ENCODE measurements around the gene CASP8. TPM values are rescaled to one million over a fixed set of nuclear protein-coding genes. Genes with fewer than 3 reads are reported as not detected.
"Not testable (repeated sequence)": the region's sequence is repeated elsewhere in the genome, so short reads cannot be mapped to it uniquely, and the experiment has no call there.

The CASP8 gene
- total RNA-seq, 4 donors from 2014 or later = 10.9 to 26.4 (median 18.5) TPM

DNA sequence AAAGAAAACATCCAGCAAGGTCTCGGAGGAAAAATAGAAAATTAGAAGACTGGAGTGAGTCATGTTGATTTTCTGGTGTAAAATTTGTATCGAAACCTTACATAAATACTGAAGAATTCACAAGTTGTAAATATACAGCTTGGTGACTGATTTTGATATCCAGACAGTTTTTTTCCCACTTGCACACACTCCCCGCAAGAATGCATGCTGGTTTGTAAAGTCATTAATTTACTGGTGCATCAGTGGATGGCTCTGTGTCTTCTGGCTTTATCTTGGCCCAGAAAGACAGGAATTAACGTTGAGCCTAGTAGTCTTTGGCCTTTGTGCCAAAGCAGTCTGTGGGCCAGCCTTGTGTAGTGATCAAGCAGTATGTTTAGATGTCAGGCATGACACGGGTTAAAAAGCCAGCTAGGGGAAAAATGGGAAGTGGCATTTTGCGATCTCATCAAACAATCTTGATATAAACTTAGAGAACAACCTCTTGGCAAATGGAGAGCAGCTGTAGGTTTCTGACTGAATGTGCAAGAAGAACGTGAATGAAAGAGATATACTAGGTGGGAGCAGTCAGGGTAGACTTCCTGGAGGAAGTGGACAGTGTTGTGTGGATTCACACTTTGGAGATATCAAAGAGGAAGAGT is 22.7 kb upstream of the CASP8 start:
- intact Hi-C loops (cut with DNase I; ENCODE audit: low total_unique reads) = no loop called here
- H3K4me3 ChIP-seq (ENCODE audit: low read depth, poor library complexity, severe bottlenecking) = no peak overlapping the region
- no peak for TF ChIP-seq POLR2A (IDR thresholded peaks at IDR 0.05)
- TF ChIP-seq, protein P1, sequence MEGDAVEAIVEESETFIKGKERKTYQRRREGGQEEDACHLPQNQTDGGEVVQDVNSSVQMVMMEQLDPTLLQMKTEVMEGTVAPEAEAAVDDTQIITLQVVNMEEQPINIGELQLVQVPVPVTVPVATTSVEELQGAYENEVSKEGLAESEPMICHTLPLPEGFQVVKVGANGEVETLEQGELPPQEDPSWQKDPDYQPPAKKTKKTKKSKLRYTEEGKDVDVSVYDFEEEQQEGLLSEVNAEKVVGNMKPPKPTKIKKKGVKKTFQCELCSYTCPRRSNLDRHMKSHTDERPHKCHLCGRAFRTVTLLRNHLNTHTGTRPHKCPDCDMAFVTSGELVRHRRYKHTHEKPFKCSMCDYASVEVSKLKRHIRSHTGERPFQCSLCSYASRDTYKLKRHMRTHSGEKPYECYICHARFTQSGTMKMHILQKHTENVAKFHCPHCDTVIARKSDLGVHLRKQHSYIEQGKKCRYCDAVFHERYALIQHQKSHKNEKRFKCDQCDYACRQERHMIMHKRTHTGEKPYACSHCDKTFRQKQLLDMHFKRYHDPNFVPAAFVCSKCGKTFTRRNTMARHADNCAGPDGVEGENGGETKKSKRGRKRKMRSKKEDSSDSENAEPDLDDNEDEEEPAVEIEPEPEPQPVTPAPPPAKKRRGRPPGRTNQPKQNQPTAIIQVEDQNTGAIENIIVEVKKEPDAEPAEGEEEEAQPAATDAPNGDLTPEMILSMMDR (IDR thresholded peaks at IDR 0.05) = no peak
- WGBS, 2 donors = 54 to 66% methylated on average over 7 of the region's 7 CpGs
- DNase-seq (ENCODE audit: low spot score in 2 of 2) = no peak

DNA sequence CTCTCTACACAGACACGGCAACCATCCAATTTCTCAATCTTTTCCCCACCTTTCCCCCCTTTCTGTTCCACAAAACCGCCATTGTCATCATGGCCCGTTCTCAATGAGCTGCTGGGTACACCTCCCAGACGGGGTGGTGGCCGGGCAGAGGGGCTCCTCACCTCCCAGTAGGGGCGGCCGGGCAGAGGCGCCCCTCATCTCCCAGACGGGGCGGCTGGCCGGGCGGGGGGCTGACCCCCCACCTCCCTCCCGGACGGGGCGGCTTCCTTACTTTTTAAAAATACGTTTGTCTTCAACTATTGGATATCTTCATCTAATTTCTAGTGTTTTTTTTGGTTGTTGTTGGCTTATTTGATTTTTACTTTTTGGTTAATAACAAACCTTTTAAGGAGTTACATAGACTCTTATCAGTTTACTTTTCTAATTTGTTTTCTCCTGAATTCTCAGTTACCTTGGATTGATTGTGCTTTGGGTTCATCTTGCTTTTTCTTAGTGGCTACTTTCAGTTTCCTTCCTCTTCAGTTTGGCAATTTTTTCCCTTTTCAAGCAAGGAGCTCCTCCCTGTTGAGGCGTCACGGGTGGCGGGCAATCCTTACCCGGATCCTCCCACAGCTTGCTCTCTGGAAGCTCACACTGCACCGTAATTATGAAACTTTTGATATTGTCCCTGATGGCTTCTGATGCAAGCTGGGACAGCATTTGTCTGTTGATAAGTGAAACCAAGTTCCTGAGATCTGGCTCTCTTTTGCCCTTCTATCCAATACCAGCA is 21.0 kb upstream of the CASP8 start:
- H3K4me3 ChIP-seq (ENCODE audit: low read depth, poor library complexity, severe bottlenecking); intact Hi-C loops (cut with DNase I; ENCODE audit: low total_unique reads): not testable (repeated sequence)
- peak; percentile 78 to 93 for DNase-seq (ENCODE audit: low spot score in 2 of 2)
- 70 to 79% methylated on average over 21 of the region's 21 CpGs for WGBS, 2 donors

DNA sequence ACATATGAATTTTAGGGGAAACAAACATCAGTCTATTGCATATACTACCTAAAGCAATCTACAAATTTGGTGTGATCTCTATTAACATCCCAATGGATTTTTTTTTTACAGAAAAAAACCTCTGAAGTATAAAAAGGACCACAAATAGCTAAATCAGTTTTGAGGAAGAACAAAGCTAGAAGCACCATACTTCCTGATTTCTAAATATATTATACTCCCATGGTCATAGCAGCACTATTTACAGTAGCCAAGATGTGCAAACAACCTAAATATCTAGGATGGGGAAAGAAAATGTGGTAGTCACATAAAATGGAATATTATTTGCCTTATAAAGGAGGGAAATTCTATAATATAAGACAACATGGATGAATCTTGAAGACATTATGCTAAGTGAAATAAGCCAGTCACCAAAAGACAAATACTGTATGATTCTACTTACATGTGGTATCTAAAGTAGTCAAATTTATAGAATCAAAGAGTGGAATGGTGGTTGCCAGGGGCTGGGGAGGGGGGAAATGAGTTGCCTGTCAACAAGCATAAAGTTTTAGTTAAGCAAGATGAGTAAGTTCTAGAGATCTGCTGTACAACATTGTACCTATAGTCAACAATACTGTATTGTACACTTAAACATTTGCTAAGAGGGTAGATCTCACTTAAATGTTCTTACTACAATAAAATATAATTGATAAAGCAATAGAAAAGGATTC is 17.6 kb upstream of the CASP8 start:
- intact Hi-C loops (cut with DNase I; ENCODE audit: low total_unique reads) = no loop called here
- H3K4me3 ChIP-seq (ENCODE audit: low read depth, poor library complexity, severe bottlenecking) = no peak overlapping the region
- no peak for TF ChIP-seq POLR2A (IDR thresholded peaks at IDR 0.05)
- TF ChIP-seq, protein P1 (IDR thresholded peaks at IDR 0.05) = no peak
- no peak for DNase-seq (ENCODE audit: low spot score in 2 of 2)

DNA sequence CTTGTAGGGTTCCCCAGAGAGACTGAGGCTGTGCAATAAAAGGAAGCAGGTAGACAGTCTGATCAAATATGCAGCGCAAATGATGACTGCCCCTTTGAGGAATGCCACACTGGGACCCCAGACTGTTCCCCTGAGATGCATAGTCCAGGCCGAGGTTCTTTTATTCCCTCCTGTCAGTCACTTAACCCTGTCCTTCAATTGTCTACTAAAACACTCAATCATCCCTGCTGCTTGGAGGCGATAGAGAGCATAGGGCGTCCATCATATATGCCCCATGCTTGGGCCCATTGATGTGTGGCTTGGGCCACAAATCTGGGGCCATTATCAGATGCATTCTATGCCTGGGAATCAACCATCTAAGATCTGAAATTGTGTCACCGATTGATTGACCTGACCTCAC is 15.5 kb upstream of the CASP8 start:
- TF ChIP-seq, protein P1 (IDR thresholded peaks at IDR 0.05) = no peak
- TF ChIP-seq POLR2A (IDR thresholded peaks at IDR 0.05) = no peak
- intact Hi-C loops (cut with DNase I; ENCODE audit: low total_unique reads) = no loop called here
- 85 to 93% methylated on average over 5 of the region's 5 CpGs for WGBS, 2 donors
- DNase-seq (ENCODE audit: low spot score in 2 of 2) = peak in 1 of 2 donors; percentile 34
- H3K4me3 ChIP-seq (ENCODE audit: low read depth, poor library complexity, severe bottlenecking) = no peak overlapping the region

DNA sequence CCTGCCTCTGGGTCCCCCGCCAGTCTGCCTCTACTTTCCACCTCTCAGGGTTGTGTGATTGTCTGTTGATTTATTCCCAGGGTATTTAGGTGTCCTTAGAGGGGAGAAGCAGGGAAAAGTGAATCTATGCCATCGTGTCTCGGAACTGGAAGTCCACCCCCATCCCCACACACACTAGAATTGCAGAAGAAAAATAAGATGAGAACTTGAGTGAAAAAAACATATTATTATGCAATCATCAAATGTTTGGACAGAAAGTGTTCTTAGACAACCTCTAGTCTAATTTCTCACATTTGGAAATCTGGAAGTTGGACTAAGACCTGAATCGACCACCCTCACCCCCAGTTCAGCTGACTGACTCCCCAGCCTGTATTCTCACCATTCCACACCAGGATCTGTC is 14.1 kb upstream of the CASP8 start:
- 64 to 81% methylated on average over 4 of the region's 4 CpGs for WGBS, 2 donors
- no peak overlapping the region for H3K4me3 ChIP-seq (ENCODE audit: low read depth, poor library complexity, severe bottlenecking)
- DNase-seq (ENCODE audit: low spot score in 2 of 2) = peak in 1 of 2 donors; percentile 29
- intact Hi-C loops (cut with DNase I; ENCODE audit: low total_unique reads) = no loop called here
- TF ChIP-seq, protein P1 (IDR thresholded peaks at IDR 0.05) = no peak
- no peak for TF ChIP-seq POLR2A (IDR thresholded peaks at IDR 0.05)

DNA sequence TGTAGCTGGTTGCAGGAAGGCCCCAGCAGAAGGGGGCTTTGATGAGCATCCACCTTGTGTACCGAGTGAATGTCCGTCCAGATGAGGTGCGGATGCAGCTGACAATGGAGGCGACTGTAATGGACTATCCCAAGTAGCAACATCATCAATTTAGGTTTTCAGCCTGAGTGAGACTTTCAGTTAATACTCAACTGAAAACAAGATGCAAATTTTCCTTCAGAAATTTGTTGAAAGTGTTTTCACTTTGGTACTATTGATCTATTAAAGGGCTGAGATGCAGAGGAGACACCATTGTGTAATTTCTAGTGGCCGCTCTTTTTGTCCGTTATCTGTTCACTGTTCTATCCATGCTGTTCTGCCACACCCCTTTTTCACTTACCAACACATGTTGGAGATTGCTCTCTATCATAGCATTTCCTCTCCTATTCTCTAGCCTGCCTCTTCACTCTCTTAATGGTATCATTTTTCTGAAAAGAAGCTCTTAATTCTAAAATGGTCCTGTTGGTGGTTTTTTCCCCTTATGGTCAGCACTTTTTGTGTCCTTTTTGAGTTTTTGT is 12.0 kb upstream of the CASP8 start:
- DNase-seq (ENCODE audit: low spot score in 2 of 2) = no peak
- intact Hi-C loops (cut with DNase I; ENCODE audit: low total_unique reads) = no loop called here
- TF ChIP-seq, protein P1 (IDR thresholded peaks at IDR 0.05) = no peak
- no peak for TF ChIP-seq POLR2A (IDR thresholded peaks at IDR 0.05)
- WGBS, 2 donors = 89 to 90% methylated on average over 6 of the region's 6 CpGs
- H3K4me3 ChIP-seq (ENCODE audit: low read depth, poor library complexity, severe bottlenecking) = no peak overlapping the region
